ENCODE measurements around the gene HOXA9. TPM values are rescaled to one million over a fixed set of nuclear protein-coding genes. Genes with fewer than 3 reads are reported as not detected.

HOXA9 gene
- total and polyA plus RNA-seq, 2 of the 4 experiments (the other 2 are of a cell fraction): 0.18 to 0.32 TPM

DNA sequence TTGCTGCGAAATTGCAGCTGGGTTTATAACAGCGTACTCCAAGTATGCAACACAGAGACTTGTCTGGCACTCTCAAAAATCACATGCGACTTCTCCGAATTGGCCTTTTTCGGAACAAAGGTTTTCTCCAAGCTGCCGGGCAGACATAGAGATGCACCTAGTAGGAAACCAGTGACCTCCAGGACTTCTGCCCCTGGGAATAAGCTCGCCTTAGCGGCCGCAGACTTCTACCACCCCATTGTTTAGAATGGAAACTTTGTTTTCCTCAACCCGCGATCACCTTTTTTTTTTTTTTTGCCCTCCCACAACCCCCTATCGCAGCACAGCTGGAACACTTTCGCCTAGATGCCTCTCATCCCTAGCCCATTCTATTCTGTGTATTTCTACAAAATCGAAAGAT is 13.7 kb upstream of the HOXA9 start:
- Histone ChIP-seq H3K56ac (ENCODE audit: extremely low read depth, insufficient read depth, low read length) (no peak overlapping the region), H3K4ac (ENCODE audit: low read depth, low read length) (no peak overlapping the region), H4K8ac (ENCODE audit: low read depth in 2 of 2, low read length in 2 of 2) (no peak overlapping the region), H3K27ac (ENCODE audit: insufficient read depth, low read length) (no peak overlapping the region), H3K18ac (ENCODE audit: low read depth, low read length) (no peak overlapping the region), H3K4me3 (ENCODE audit: insufficient read depth, low read depth, low read length) (no peak overlapping the region), H4K20me1 (ENCODE audit: insufficient read depth, low read length) (0 out of 2 replicates have a peak, but pooled peaks cover 7% of the 10 kb centered on the region), H2AFZ (replicated peaks; ENCODE audit: low read length, poor library complexity) (no peak overlapping the region), H3K79me1 (ENCODE audit: low read depth in 1 of 2, low read length in 2 of 2) (no peaks in the 10 kb centered on the region), H2BK5ac (ENCODE audit: low read depth, low read length, poor library complexity, severe bottlenecking) (no peak overlapping the region), H3K9ac (ENCODE audit: low read depth, low read length) (no peak overlapping the region), H2BK20ac (ENCODE audit: low read depth, low read length) (no peak overlapping the region), H3K14ac (replicated peaks; ENCODE audit: low read depth, low read length) (no peak overlapping the region), H3K4me2 (ENCODE audit: low read depth, low read length) (no peak overlapping the region), H2AK9ac (replicated peaks; ENCODE audit: low read depth, low read length, poor library complexity) (no peak overlapping the region), H3K4me1 (ENCODE audit: control insufficient read depth, insufficient read depth, low read length) (no peaks in the 10 kb centered on the region; the same call in 1 of the 2 replicates), H3K9me3 (ENCODE audit: control insufficient read depth, insufficient read depth, low read length) (peaks cover 4% of the 10 kb centered on the region; the same call in 1 of the 2 replicates), H2AK5ac (ENCODE audit: low read depth, low read length) (no peak overlapping the region), H2BK120ac (ENCODE audit: low read depth, low read length) (no peak overlapping the region), H3K27me3 (ENCODE audit: control insufficient read depth, insufficient read depth, low read length) (peaks cover 88% of the 10 kb centered on the region), H3K36me3 (ENCODE audit: control insufficient read depth, insufficient read depth, low read length) (no peaks in the 10 kb centered on the region), H3K23ac (ENCODE audit: low read depth, low read length) (no peak overlapping the region), H3K9me1 (ENCODE audit: insufficient read depth, low read length) (no peaks in the 10 kb centered on the region), H2BK15ac (ENCODE audit: low read depth, low read length) (no peak overlapping the region), H4K5ac (ENCODE audit: low read depth, low read length) (no peak overlapping the region), H4K91ac (ENCODE audit: insufficient read depth, low read depth, low read length) (no peak overlapping the region)
- dilution Hi-C loops (cut with HindIII; ENCODE audit: low sequenced_read_pairs, unreplicated experiment) (no loop called here), intact Hi-C loops (cut with micrococcal nuclease) (no loop called here), in situ Hi-C loops (cut with MboI; ENCODE audit: low sequenced_read_pairs) (no loop called here)
- DNase-seq: no peak
- ATAC-seq (ENCODE audit: low read depth): no peak
- no TSS peak for BruUV-seq (replicated peaks)
- WGBS, 2 experiments (ENCODE audit: extremely low coverage in 2 of 2, insufficient read length in 1 of 2): 60% methylated on average over 4 of the region's 14 CpGs; no CpG with 5 or more reads in 1 of the 2 experiments
- ChIA-PET CTCF (interaction anchor here (0.6 to 1.3 kb wide), 7 partner anchors 11 to 810 kb away, joined by 3 to 8 read pairs (median 4); partner anchors contain the start of gene HOXA5), POLR2A (ENCODE audit: unreplicated experiment) (no interaction called here)
- TF ChIP-seq, protein P1, sequence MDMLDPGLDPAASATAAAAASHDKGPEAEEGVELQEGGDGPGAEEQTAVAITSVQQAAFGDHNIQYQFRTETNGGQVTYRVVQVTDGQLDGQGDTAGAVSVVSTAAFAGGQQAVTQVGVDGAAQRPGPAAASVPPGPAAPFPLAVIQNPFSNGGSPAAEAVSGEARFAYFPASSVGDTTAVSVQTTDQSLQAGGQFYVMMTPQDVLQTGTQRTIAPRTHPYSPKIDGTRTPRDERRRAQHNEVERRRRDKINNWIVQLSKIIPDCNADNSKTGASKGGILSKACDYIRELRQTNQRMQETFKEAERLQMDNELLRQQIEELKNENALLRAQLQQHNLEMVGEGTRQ (IDR thresholded peaks at IDR 0.05; ENCODE audit: low read depth, low read length): no peak
- TF ChIP-seq MAFK (IDR thresholded peaks at IDR 0.05; ENCODE audit: low read depth, low read length) (no peak), POLR2A (IDR thresholded peaks at IDR 0.05; ENCODE audit: low read depth, low read length) (no peak), MXI1 (IDR thresholded peaks at IDR 0.05; ENCODE audit: borderline replicate concordance, low read depth, low read length) (no peak), BHLHE40 (IDR thresholded peaks at IDR 0.05; ENCODE audit: low read depth, low read length) (no peak), MAZ (IDR thresholded peaks at IDR 0.05; ENCODE audit: borderline replicate concordance, low read depth, low read length) (no peak), CHD1 (IDR thresholded peaks at IDR 0.05; ENCODE audit: low read depth, low read length) (no peak), NFE2L2 (IDR thresholded peaks at IDR 0.05; ENCODE audit: low read depth, low read length) (no peak), SMC3 (IDR thresholded peaks at IDR 0.05; ENCODE audit: low read depth, low read length) (no peak), RCOR1 (IDR thresholded peaks at IDR 0.05; ENCODE audit: insufficient replicate concordance, low read length) (no peak), RFX5 (IDR thresholded peaks at IDR 0.05; ENCODE audit: low read depth, low read length) (no peak), RAD21 (IDR thresholded peaks at IDR 0.05; ENCODE audit: low read length) (no peak), CEBPB (IDR thresholded peaks at IDR 0.05; ENCODE audit: low read depth, low read length) (no peak)
- TF ChIP-seq, protein P2, sequence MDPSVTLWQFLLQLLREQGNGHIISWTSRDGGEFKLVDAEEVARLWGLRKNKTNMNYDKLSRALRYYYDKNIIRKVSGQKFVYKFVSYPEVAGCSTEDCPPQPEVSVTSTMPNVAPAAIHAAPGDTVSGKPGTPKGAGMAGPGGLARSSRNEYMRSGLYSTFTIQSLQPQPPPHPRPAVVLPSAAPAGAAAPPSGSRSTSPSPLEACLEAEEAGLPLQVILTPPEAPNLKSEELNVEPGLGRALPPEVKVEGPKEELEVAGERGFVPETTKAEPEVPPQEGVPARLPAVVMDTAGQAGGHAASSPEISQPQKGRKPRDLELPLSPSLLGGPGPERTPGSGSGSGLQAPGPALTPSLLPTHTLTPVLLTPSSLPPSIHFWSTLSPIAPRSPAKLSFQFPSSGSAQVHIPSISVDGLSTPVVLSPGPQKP (IDR thresholded peaks at IDR 0.05; ENCODE audit: borderline replicate concordance, low read depth, low read length): no peak
- TF ChIP-seq, protein P3, sequence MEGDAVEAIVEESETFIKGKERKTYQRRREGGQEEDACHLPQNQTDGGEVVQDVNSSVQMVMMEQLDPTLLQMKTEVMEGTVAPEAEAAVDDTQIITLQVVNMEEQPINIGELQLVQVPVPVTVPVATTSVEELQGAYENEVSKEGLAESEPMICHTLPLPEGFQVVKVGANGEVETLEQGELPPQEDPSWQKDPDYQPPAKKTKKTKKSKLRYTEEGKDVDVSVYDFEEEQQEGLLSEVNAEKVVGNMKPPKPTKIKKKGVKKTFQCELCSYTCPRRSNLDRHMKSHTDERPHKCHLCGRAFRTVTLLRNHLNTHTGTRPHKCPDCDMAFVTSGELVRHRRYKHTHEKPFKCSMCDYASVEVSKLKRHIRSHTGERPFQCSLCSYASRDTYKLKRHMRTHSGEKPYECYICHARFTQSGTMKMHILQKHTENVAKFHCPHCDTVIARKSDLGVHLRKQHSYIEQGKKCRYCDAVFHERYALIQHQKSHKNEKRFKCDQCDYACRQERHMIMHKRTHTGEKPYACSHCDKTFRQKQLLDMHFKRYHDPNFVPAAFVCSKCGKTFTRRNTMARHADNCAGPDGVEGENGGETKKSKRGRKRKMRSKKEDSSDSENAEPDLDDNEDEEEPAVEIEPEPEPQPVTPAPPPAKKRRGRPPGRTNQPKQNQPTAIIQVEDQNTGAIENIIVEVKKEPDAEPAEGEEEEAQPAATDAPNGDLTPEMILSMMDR (conservative IDR thresholded peaks at IDR 0.05; ENCODE audit: low read depth, low read length): no peak

Measured in IMR-90 (cell line).